Pons (tissue), 1 donor: ENCODE data around the gene PHLDB3.
"Not testable (repeated sequence)": the region's sequence is repeated elsewhere in the genome, so short reads cannot be mapped to it uniquely, and the experiment has no call there.

Experiments used
- DNase-seq: peaks from one replicate; pipeline ENCODE4 v3.0.0-alpha.2; 2016; ENCODE audit warnings: low spot score

The PHLDB3 gene

GRCh38 chr19:43526884-43527859, 22.6 kb upstream of the PHLDB3 start, which contains the start of gene ETHE1:
TSS of gene ETHE1 (minus strand) at chr19:43527201. CDS start at chr19:43527177, 24 bp downstream.
- DNase-seq: peak; percentile 58

- no peak for DNase-seq
These were observed 21.6 kb upstream of the PHLDB3 start for GRCh38 chr19:43525836-43526771.

GRCh38 chr19:43524922-43525835, 20.6 kb upstream of the PHLDB3 start:
- peak; percentile 51 for DNase-seq

- not testable (repeated sequence) for DNase-seq
These were observed 19.1 kb upstream of the PHLDB3 start for GRCh38 chr19:43523696-43524095.

GRCh38 chr19:43522929-43523328, 18.4 kb upstream of the PHLDB3 start:
- no peak for DNase-seq

GRCh38 chr19:43519436-43520088, 15.0 kb upstream of the PHLDB3 start:
- peak; percentile 81 for DNase-seq

- no peak for DNase-seq
These were observed 13.5 kb upstream of the PHLDB3 start for GRCh38 chr19:43518051-43518450.

- not testable (repeated sequence) for DNase-seq
These were observed 7.9 kb upstream of the PHLDB3 start for GRCh38 chr19:43512399-43512798.

- no peak for DNase-seq
These were observed 6.8 kb upstream of the PHLDB3 start for GRCh38 chr19:43511324-43511723.

GRCh38 chr19:43510713-43511112, 6.2 kb upstream of the PHLDB3 start:
- no peak for DNase-seq

GRCh38 chr19:43507880-43508279, 3.3 kb upstream of the PHLDB3 start:
- DNase-seq: no peak

- no peak for DNase-seq
These were observed 2.1 kb upstream of the PHLDB3 start for GRCh38 chr19:43506629-43507028.

GRCh38 chr19:43505941-43506340, 1.4 kb upstream of the PHLDB3 start:
- DNase-seq: no peak

GRCh38 chr19:43505186-43505456, 575 bp upstream of the PHLDB3 start:
- DNase-seq: no peak

- peak; percentile 93 for DNase-seq
These were observed 783 bp downstream of the PHLDB3 start for GRCh38 chr19:43503501-43504425.

GRCh38 chr19:43502419-43502976, 2.0 kb downstream of the PHLDB3 start:
- DNase-seq: no peak

- DNase-seq: no peak
These were observed 2.7 kb downstream of the PHLDB3 start for GRCh38 chr19:43501661-43502418.

GRCh38 chr19:43499042-43499441, 5.5 kb downstream of the PHLDB3 start:
- DNase-seq: no peak
